A673 (cell line): ENCODE measurements around the gene ATG10. TPM values are rescaled to one million over a fixed set of nuclear protein-coding genes. Genes with fewer than 3 reads are reported as not detected.

Source experiments
- BruUV-seq: library from RNA; stranded (reverse); fragments of 400-500 nt; replicated peaks from 2 replicates; lab custom pipeline; 2021; lab: Mats Ljungman, UMichigan
- CTCF ChIA-PET: fragments of 300-600 bp; sonication (Branson Sonifier 250); formaldehyde crosslinking; loops from one replicate; lab custom pipeline; 2022; ENCODE audit warnings: antibody characterized with exemption; lab: Charles Lee
- POLR2A ChIA-PET: fragments of 300-600 bp; sonication (Branson Sonifier 250); formaldehyde crosslinking; loops from one replicate; lab custom pipeline; 2022; ENCODE audit warnings: antibody characterized with exemption; ENCODE audit not compliant: low non-redundant PET; lab: Charles Lee
- DNase-seq: peaks from one replicate; pipeline ENCODE4 v3.0.0-alpha.2; 2015; ENCODE audit warnings: low spot score
- H3K27ac ChIP-seq: fragments of 200-600 bp; sonication (generic); 2 replicates; pipeline ENCODE4 v1.5.1; 2016; ENCODE audit warnings: mixed run types, low read depth, mild to moderate bottlenecking, mixed read lengths, antibody characterized with exemption, low read length; ENCODE audit not compliant: poor library complexity, severe bottlenecking
- H3K27me3 ChIP-seq: fragments of 200-600 bp; sonication (generic); replicated peaks from 2 replicates; pipeline ENCODE4 v1.6.1; 2017; ENCODE audit warnings: mixed run types, low read depth, mild to moderate bottlenecking, mixed read lengths, antibody characterized with exemption, low read length; ENCODE audit not compliant: insufficient read depth, poor library complexity
- H3K36me3 ChIP-seq: fragments of 200-600 bp; sonication (generic); 2 replicates; pipeline ENCODE4 v1.6.1; 2016; ENCODE audit warnings: mixed run types, mild to moderate bottlenecking, mixed read lengths, antibody characterized with exemption, low read length; ENCODE audit not compliant: insufficient read depth, poor library complexity, severe bottlenecking
- H3K4me1 ChIP-seq: fragments of 200-600 bp; sonication (generic); 2 replicates; pipeline ENCODE4 v1.6.1; 2017; ENCODE audit warnings: mixed run types, mild to moderate bottlenecking, mixed read lengths, antibody characterized with exemption, low read length; ENCODE audit not compliant: insufficient read depth, poor library complexity, severe bottlenecking
- H3K4me3 ChIP-seq: fragments of 200-600 bp; sonication (generic); 2 replicates; pipeline ENCODE4 v1.5.1; 2016; ENCODE audit warnings: low read depth, mixed run types, mild to moderate bottlenecking, mixed read lengths, low read length; ENCODE audit not compliant: poor library complexity, severe bottlenecking
- H3K9me3 ChIP-seq: fragments of 200-600 bp; sonication (generic); 2 replicates; pipeline ENCODE4 v1.6.1; 2016; ENCODE audit warnings: mixed run types, low read depth, mild to moderate bottlenecking, mixed read lengths, antibody characterized with exemption, low read length; ENCODE audit not compliant: poor library complexity, severe bottlenecking
- EZH2 ChIP-seq: fragments of 200-600 bp; sonication (generic); IDR thresholded peaks from 2 replicates; pipeline ENCODE4 v1.6.1; 2017; ENCODE audit warnings: borderline replicate concordance, low read depth, mild to moderate bottlenecking, mixed read lengths, antibody characterized with exemption, low read length; ENCODE audit not compliant: poor library complexity, severe bottlenecking
- intact Hi-C: fragments of 100-400 bp; cut with micrococcal nuclease; formaldehyde crosslinking; loops from one replicate; pipeline ENCODE4 v1.10.0; 2022; ENCODE audit not compliant: unreplicated experiment
- total RNA-seq: library from RNA; stranded (reverse); gene quantifications from 2 replicates; pipeline ENCODE4 v1.2.3, GENCODE V29; 2021
- TF ChIP-seq, protein P1 (sequence below): fragments of 300-800, 200-600 bp; sonication (generic); conservative IDR thresholded peaks from 2 replicates; pipeline ENCODE4 v1.5.1; 2017; ENCODE audit warnings: low read depth, mild to moderate bottlenecking, antibody characterized with exemption, low read length, moderate library complexity, mixed read lengths

Gene ATG10
- total RNA-seq, 1 experiment from 2014 or later = 17.1 TPM

DNA sequence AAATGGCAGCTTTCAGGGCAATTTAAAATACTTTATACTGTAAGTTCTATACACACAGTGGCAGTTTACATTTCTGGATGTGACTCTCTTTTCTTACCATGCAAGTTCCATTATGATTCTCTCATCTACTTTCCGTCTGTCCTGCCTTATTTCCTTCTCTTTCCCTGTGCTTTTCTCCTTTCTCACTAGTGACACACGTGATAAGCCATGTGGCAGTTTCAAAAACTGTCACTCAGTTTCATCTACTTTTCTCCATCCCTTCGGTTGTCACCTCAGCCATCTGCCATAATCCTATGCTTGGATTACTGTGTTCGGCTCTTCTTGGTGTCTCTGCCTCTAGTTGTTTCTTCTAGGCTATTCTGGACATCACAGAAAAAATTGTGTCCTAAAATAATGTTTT, 46.8 kb upstream of the ATG10 start:
- no peaks in the 10 kb centered on the region for H3K27me3 ChIP-seq
- intact Hi-C loops = no loop called here
- no peak for TF ChIP-seq EZH2
- TF ChIP-seq, protein P1, sequence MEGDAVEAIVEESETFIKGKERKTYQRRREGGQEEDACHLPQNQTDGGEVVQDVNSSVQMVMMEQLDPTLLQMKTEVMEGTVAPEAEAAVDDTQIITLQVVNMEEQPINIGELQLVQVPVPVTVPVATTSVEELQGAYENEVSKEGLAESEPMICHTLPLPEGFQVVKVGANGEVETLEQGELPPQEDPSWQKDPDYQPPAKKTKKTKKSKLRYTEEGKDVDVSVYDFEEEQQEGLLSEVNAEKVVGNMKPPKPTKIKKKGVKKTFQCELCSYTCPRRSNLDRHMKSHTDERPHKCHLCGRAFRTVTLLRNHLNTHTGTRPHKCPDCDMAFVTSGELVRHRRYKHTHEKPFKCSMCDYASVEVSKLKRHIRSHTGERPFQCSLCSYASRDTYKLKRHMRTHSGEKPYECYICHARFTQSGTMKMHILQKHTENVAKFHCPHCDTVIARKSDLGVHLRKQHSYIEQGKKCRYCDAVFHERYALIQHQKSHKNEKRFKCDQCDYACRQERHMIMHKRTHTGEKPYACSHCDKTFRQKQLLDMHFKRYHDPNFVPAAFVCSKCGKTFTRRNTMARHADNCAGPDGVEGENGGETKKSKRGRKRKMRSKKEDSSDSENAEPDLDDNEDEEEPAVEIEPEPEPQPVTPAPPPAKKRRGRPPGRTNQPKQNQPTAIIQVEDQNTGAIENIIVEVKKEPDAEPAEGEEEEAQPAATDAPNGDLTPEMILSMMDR = no peak
- no peak for DNase-seq
- H3K36me3 ChIP-seq = no peaks in the 10 kb centered on the region
- H3K27ac ChIP-seq = no peak overlapping the region
- H3K9me3 ChIP-seq = no peaks in the 10 kb centered on the region
- no TSS peak for BruUV-seq
- H3K4me3 ChIP-seq = no peak overlapping the region
- ChIA-PET POLR2A (no interaction called here), CTCF (no interaction called here)
- H3K4me1 ChIP-seq = no peaks in the 10 kb centered on the region

DNA sequence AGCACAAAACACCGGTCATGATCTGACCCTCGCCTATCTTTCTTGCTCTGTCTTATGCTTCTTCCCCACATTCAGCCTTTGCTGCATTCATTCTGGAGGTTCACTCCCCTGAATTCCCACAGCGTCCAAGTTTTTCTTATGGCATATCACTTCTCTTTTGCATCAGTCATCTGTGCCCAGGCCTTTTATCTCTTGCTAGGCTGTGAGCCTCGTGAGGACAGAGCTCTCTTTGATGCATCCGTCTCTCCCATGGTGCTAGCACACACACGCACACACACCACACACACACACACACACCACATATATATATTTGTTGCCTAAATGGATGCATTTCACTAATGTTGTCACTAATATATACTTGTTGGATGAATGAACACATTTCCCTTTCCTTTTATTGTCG, 45.8 kb upstream of the ATG10 start:
- no peak overlapping the region for H3K27ac ChIP-seq
- H3K27me3 ChIP-seq = no peaks in the 10 kb centered on the region
- BruUV-seq = no TSS peak
- no peak for DNase-seq
- ChIA-PET POLR2A (no interaction called here), CTCF (no interaction called here)
- TF ChIP-seq, protein P1 = no peak
- TF ChIP-seq EZH2 = no peak
- intact Hi-C loops = no loop called here
- H3K9me3 ChIP-seq = no peaks in the 10 kb centered on the region
- H3K36me3 ChIP-seq = no peaks in the 10 kb centered on the region
- no peak overlapping the region for H3K4me3 ChIP-seq
- H3K4me1 ChIP-seq = no peaks in the 10 kb centered on the region

DNA sequence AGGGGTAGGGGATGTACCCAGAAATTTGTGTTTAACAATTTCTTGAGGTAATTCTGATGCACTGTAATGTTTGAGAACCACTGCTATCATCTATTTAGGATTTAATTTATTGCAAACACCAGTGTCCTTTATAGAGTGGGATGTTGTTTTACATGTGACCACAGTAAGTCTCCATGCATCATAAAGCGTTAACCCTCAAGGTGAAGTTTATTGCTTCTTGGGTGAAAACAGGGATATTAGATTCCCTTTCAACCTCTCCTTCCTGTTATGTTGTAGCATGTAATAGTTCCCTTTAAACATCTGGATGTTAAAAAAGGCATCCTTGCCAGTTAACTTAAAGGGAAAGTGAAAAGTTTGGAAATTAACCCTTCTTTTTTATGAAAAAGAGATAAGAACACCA, 35.8 kb upstream of the ATG10 start:
- H3K4me1 ChIP-seq = no peaks in the 10 kb centered on the region
- no peaks in the 10 kb centered on the region for H3K27me3 ChIP-seq
- BruUV-seq = no TSS peak
- H3K9me3 ChIP-seq = no peaks in the 10 kb centered on the region
- no peaks in the 10 kb centered on the region for H3K36me3 ChIP-seq
- ChIA-PET CTCF (no interaction called here), POLR2A (no interaction called here)
- no peak overlapping the region for H3K4me3 ChIP-seq
- no peak overlapping the region for H3K27ac ChIP-seq
- intact Hi-C loops = no loop called here
- no peak for DNase-seq
- TF ChIP-seq, protein P1 = no peak
- no peak for TF ChIP-seq EZH2
